Transverse colon (tissue), 4 donors: Measurements from ENCODE around the gene HTR2A.

Experiments
- POLR2AphosphoS5 ChIP-seq, 3 donors: sonication (generic); formaldehyde crosslinking; IDR thresholded peaks; one replicate each; pipeline ENCODE4 v1.6.1; 2016; ENCODE audit warnings: antibody characterized with exemption in 3 of 3
- TF ChIP-seq, protein P1 (sequence below), 5 experiments: fragments of 200-600 bp in 3 of 5; fragments of 450-650 bp in 2 of 5; sonication (generic) in 3 of 5; IDR thresholded peaks; 1 replicate in 2 of 5; 2 replicates in 3 of 5; pipeline ENCODE4 v1.5.1; 2016 to 2017; ENCODE audit warnings: antibody characterized with exemption in 5 of 5, inconsistent platforms in 3 of 5, mild to moderate bottlenecking in 2 of 5, moderate library complexity in 1 of 5

DNA sequence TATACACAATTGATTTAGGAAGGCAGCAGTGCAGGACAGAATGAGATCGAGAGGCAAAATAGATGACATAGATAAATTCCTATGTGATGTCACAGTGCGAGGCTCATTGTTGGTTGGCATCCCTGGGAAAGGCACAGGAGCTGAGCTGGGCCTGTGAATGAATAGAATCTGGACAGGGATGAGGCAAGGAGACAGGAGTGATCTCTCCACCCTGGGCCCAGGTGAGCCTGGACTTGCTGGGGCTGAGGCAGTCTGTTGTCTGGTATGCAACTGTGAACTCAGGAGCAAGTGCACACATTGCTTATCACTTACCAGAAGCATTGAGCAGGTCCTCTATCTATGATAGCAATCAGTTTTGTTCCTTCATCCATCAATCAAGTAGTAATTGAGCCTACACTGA lies 51.7 kb downstream of the HTR2A start:
- TF ChIP-seq, protein P1, sequence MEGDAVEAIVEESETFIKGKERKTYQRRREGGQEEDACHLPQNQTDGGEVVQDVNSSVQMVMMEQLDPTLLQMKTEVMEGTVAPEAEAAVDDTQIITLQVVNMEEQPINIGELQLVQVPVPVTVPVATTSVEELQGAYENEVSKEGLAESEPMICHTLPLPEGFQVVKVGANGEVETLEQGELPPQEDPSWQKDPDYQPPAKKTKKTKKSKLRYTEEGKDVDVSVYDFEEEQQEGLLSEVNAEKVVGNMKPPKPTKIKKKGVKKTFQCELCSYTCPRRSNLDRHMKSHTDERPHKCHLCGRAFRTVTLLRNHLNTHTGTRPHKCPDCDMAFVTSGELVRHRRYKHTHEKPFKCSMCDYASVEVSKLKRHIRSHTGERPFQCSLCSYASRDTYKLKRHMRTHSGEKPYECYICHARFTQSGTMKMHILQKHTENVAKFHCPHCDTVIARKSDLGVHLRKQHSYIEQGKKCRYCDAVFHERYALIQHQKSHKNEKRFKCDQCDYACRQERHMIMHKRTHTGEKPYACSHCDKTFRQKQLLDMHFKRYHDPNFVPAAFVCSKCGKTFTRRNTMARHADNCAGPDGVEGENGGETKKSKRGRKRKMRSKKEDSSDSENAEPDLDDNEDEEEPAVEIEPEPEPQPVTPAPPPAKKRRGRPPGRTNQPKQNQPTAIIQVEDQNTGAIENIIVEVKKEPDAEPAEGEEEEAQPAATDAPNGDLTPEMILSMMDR (IDR thresholded peaks at IDR 0.05): no peak
- no peak for TF ChIP-seq POLR2AphosphoS5 (IDR thresholded peaks at IDR 0.05)
